DMS53 treated with DMSO at 0.1 percent for 48 hours (cell line): ENCODE measurements around the gene CD300E.
"Not testable (repeated sequence)": the region's sequence is repeated elsewhere in the genome, so short reads cannot be mapped to it uniquely, and the experiment has no call there.

Experiments
- DNase-seq: peaks from one replicate; lab custom pipeline; 2025; ENCODE audit not compliant: unreplicated experiment; lab: John Stamatoyannopoulos, UW

CD300E gene

GRCh38 chr17:74601944-74602572 is 21.5 kb downstream of the CD300E start:
- DNase-seq, result peak; percentile 42

- DNase-seq, result no peak
These were observed 24.0 kb downstream of the CD300E start for GRCh38 chr17:74599448-74599939.

- DNase-seq, result no peak
These were observed 24.5 kb downstream of the CD300E start for GRCh38 chr17:74599023-74599399.

- no peak for DNase-seq
These were observed 25.1 kb downstream of the CD300E start for GRCh38 chr17:74598346-74599022.

GRCh38 chr17:74597069-74597790 is 26.3 kb downstream of the CD300E start:
- no peak for DNase-seq

- no peak for DNase-seq
These were observed 28.3 kb downstream of the CD300E start for GRCh38 chr17:74595037-74595750.

GRCh38 chr17:74592087-74592990 is 31.2 kb downstream of the CD300E start, which contains the start of gene CD300LD:
TSS of gene CD300LD (minus strand) at chr17:74592283. CDS start at chr17:74592202, 81 bp downstream.
- DNase-seq, result no peak

GRCh38 chr17:74591503-74591902 is 32.0 kb downstream of the CD300E start:
- no peak for DNase-seq

GRCh38 chr17:74585711-74586110 is 37.8 kb downstream of the CD300E start:
- DNase-seq, result no peak

- no peak for DNase-seq
These were observed 39.1 kb downstream of the CD300E start for GRCh38 chr17:74584292-74585060.

GRCh38 chr17:74582633-74583032 is 40.9 kb downstream of the CD300E start:
- no peak for DNase-seq

GRCh38 chr17:74579900-74580299 is 43.6 kb downstream of the CD300E start:
- no peak for DNase-seq

- no peak for DNase-seq
These were observed 44.6 kb downstream of the CD300E start for GRCh38 chr17:74578979-74579378.

GRCh38 chr17:74574489-74575142 is 48.9 kb downstream of the CD300E start:
- no peak for DNase-seq

GRCh38 chr17:74573635-74574034 is 49.9 kb downstream of the CD300E start:
- DNase-seq, result not testable (repeated sequence)

- no peak for DNase-seq
These were observed 50.4 kb downstream of the CD300E start for GRCh38 chr17:74573169-74573568.

GRCh38 chr17:74571621-74572270 is 51.8 kb downstream of the CD300E start:
- no peak for DNase-seq
